Neural cell (in vitro differentiated cells): ENCODE measurements around the gene ST6GALNAC3. TPM values are rescaled to one million over a fixed set of nuclear protein-coding genes. Genes with fewer than 3 reads are reported as not detected.

ENCODE experiments used
- H2AFZ ChIP-seq: fragments of 200-600, 300-800 bp; sonication (generic), shearing (Covaris generic); 2 replicates; pipeline ENCODE4 v1.6.0; 2014; ENCODE audit warnings: low read depth, mild to moderate bottlenecking, antibody characterized with exemption, low read length, moderate library complexity
- H3F3A ChIP-seq: fragments of 200-600 bp; shearing (Covaris generic); 2 replicates; pipeline ENCODE4 v1.6.1; 2016; ENCODE audit warnings: mild to moderate bottlenecking, moderate library complexity, mixed read lengths, antibody characterized with exemption, low read length; ENCODE audit not compliant: insufficient read depth, poor library complexity, severe bottlenecking
- H3K27ac ChIP-seq: fragments of 200-600, 300-800 bp; sonication (generic), shearing (Covaris generic); 2 replicates; pipeline ENCODE4 v1.5.1; 2014; ENCODE audit warnings: mild to moderate bottlenecking, low read length, moderate library complexity
- H3K27me3 ChIP-seq: fragments of 300-800, 200-600 bp; sonication (generic), shearing (Covaris generic); 2 replicates; pipeline ENCODE4 v1.6.0; 2014; ENCODE audit warnings: mild to moderate bottlenecking, low read depth, low read length, moderate library complexity; ENCODE audit not compliant: insufficient read depth
- H3K36me3 ChIP-seq: fragments of 300-800, 200-600 bp; sonication (generic), shearing (Covaris generic); 2 replicates; pipeline ENCODE4 v1.5.1; 2014; ENCODE audit warnings: mild to moderate bottlenecking, antibody characterized with exemption, low read length, moderate library complexity; ENCODE audit not compliant: insufficient read depth
- H3K4me2 ChIP-seq: fragments of 300-800, 200-600 bp; sonication (generic), shearing (Covaris generic); 2 replicates; pipeline ENCODE4 v1.6.0; 2014; ENCODE audit warnings: mild to moderate bottlenecking, low read length
- H3K4me3 ChIP-seq: fragments of 300-800, 200-600 bp; sonication (generic), shearing (Covaris generic); 2 replicates; pipeline ENCODE4 v1.5.1; 2014; ENCODE audit warnings: mild to moderate bottlenecking, low read length, moderate library complexity
- H3K79me2 ChIP-seq: fragments of 200-600 bp; shearing (Covaris generic); replicated peaks from 2 replicates; pipeline ENCODE4 v1.6.0; 2014; ENCODE audit warnings: mild to moderate bottlenecking, low read length, moderate library complexity; ENCODE audit not compliant: insufficient read depth
- H3K9ac ChIP-seq: fragments of 300-800, 200-600 bp; sonication (generic), shearing (Covaris generic); 2 replicates; pipeline ENCODE4 v1.6.1; 2016; ENCODE audit warnings: mild to moderate bottlenecking, low read length, mixed read lengths
- H3K9me2 ChIP-seq: fragments of 200-600 bp; shearing (Covaris generic); 2 replicates; pipeline ENCODE4 v1.6.1; 2016; ENCODE audit warnings: mild to moderate bottlenecking, low read length, mixed read lengths; ENCODE audit not compliant: insufficient read depth
- H3K9me3 ChIP-seq: fragments of 200-600, 300-800 bp; sonication (generic), shearing (Covaris generic); 2 replicates; pipeline ENCODE4 v1.6.1; 2016; ENCODE audit warnings: mild to moderate bottlenecking, mixed run types, low read length, moderate library complexity, mixed read lengths
- H4K20me1 ChIP-seq: fragments of 200-600 bp; shearing (Covaris generic); 2 replicates; pipeline ENCODE4 v1.6.1; 2016; ENCODE audit warnings: mild to moderate bottlenecking, mixed run types; ENCODE audit not compliant: insufficient read depth
- CTCF ChIP-seq: fragments of 450-650 bp; IDR thresholded peaks from 2 replicates; pipeline ENCODE4 v1.5.1; 2014; ENCODE audit warnings: antibody characterized with exemption, mild to moderate bottlenecking, moderate library complexity; ENCODE audit not compliant: poor library complexity, severe bottlenecking
- EP300 ChIP-seq: fragments of 450-650 bp; conservative IDR thresholded peaks from 2 replicates; pipeline ENCODE4 v1.6.1; 2014; ENCODE audit warnings: antibody characterized with exemption, mild to moderate bottlenecking, moderate library complexity; ENCODE audit not compliant: poor library complexity, severe bottlenecking
- EZH2 ChIP-seq: fragments of 200-600, 300-800 bp; shearing (Covaris generic), sonication (generic); IDR thresholded peaks from 2 replicates; pipeline ENCODE4 v1.6.1; 2014; ENCODE audit warnings: antibody characterized with exemption, low read length, borderline replicate concordance, mild to moderate bottlenecking; ENCODE audit not compliant: insufficient read depth, poor library complexity, severe bottlenecking
- POLR2AphosphoS5 ChIP-seq: IDR thresholded peaks from 2 replicates; pipeline ENCODE4 v1.6.1; 2012
- RAD21 ChIP-seq: fragments of 450-650 bp; conservative IDR thresholded peaks from 2 replicates; pipeline ENCODE4 v1.6.1; 2014; ENCODE audit warnings: antibody characterized with exemption, mild to moderate bottlenecking, moderate library complexity
- REST ChIP-seq: IDR thresholded peaks from 2 replicates; pipeline ENCODE4 v1.6.1; 2012; ENCODE audit warnings: borderline replicate concordance
- SMC3 ChIP-seq: fragments of 450-650 bp; conservative IDR thresholded peaks from 2 replicates; pipeline ENCODE4 v1.6.1; 2014; ENCODE audit warnings: antibody characterized with exemption, mild to moderate bottlenecking, moderate library complexity; ENCODE audit not compliant: poor library complexity
- TAF1 ChIP-seq: IDR thresholded peaks from 2 replicates; pipeline ENCODE4 v1.6.1; 2012; ENCODE audit warnings: low read depth
- polyA plus RNA-seq: library from polyadenylated mRNA; depleted of rRNA; stranded (reverse); fragments of >200 nt; gene quantifications from 2 replicates; pipeline ENCODE4 v1.2.3, GENCODE V29; 2014

ST6GALNAC3 gene
- polyA plus RNA-seq, 1 donor from 2014 or later = 3.6 TPM

- Histone ChIP-seq H3K36me3 (no peaks in the 10 kb centered on the region), H3F3A (no peaks in the 10 kb centered on the region), H3K4me2 (no peak overlapping the region), H3K9me3 (no peaks in the 10 kb centered on the region), H3K79me2 (no peaks in the 10 kb centered on the region), H3K4me3 (no peak overlapping the region), H4K20me1 (no peaks in the 10 kb centered on the region), H3K9me2 (no peaks in the 10 kb centered on the region), H3K27me3 (no peaks in the 10 kb centered on the region), H3K27ac (no peak overlapping the region), H3K9ac (no peak overlapping the region), H2AFZ (no peak overlapping the region)
- TF ChIP-seq SMC3 (no peak), EP300 (no peak), TAF1 (no peak), EZH2 (no peak)
Measured at GRCh38 chr1:76583235-76583868, 508.8 kb downstream of the ST6GALNAC3 start.

GRCh38 chr1:76583875-76584477 lies 509.4 kb downstream of the ST6GALNAC3 start:
- no peak overlapping the region for H2AFZ ChIP-seq
- no peaks in the 10 kb centered on the region for H4K20me1 ChIP-seq
- no peak overlapping the region for H3K27ac ChIP-seq
- no peaks in the 10 kb centered on the region for H3K27me3 ChIP-seq
- H3K9me2 ChIP-seq = no peaks in the 10 kb centered on the region
- H3K79me2 ChIP-seq = no peaks in the 10 kb centered on the region
- no peak overlapping the region for H3K4me3 ChIP-seq
- no peak overlapping the region for H3K9ac ChIP-seq
- no peaks in the 10 kb centered on the region for H3K9me3 ChIP-seq
- H3F3A ChIP-seq = no peaks in the 10 kb centered on the region
- no peak overlapping the region for H3K4me2 ChIP-seq
- no peak for TF ChIP-seq SMC3
- no peak for TF ChIP-seq EZH2
- TF ChIP-seq REST = no peak
- no peak for TF ChIP-seq CTCF
- peak; percentile 69 for TF ChIP-seq EP300
- no peak for TF ChIP-seq TAF1
- TF ChIP-seq POLR2AphosphoS5 = peak; percentile 59
- TF ChIP-seq RAD21 = no peak
- no peaks in the 10 kb centered on the region for H3K36me3 ChIP-seq
